Stimulated activated CD8-positive, alpha-beta memory T cell treated with anti-CD3 and anti-CD28 coated beads, Interleukin-12 subunit alpha, Interleukin-12 subunit beta, amount 100 ng/mL, for 1 hour (primary cell): ENCODE results near the gene PNMA6A.
"Not testable (repeated sequence)": the region's sequence is repeated elsewhere in the genome, so short reads cannot be mapped to it uniquely, and the experiment has no call there.

Experiments used
- DNase-seq: peaks from one replicate; pipeline ENCODE4 v3.0.0-alpha.2; 2020; ENCODE audit warnings: low read depth

Gene PNMA6A

DNA sequence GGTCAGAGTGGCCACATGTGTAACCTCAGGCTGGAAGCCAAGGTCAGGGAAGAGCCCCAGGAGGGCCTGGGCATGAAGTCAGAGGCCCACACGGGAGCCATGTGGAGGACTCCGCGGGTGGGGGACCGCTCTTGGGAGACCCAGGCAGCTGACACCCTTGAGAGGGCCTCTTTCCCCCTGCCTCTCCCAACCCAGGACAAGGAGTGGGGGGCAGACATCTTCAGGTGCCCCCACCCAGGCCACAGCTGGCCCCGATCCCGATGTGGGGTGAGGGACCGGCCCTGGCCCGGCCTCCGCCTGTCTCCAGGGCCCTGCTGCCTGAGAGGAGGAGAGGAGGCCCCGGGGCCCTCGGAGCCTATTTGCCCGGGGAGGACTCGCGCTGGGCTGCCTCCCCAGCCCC, 3.1 kb downstream of the PNMA6A start:
- no peak for DNase-seq

DNA sequence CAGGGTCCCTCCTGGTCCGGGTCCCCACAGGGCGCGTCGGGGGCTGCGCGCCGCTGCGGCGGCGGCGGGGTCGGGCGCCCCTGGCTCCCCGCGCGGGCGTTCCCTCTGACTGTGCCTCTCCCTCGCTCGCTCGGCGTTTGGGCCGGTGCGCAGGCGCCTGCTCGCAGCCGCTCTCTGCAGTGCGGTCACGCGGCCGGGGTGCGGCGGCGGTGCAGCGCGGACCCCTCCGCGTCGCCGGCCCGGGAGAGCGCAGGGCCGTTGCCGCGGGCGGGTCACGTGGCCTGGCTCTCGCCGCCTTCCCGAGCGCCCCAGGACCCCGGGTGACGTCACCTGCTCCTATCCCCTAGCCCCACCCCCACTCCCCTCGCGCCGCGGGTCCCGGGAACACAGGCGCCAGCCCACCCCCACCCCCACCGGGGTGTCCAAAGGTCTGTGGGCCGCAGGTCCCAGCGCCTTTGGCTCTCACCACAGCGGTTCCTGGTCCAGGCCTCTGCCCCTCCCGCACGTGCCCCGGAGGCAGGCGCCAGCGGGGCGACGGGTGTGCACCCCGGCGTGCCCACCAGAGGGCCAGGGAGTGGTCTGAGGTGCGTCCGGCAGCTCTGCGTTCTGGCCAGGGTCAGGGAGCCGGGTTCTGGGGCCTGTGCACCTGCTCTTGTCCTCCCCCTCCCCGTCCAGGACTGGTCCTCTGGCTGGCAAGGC, 5.3 kb downstream of the PNMA6A start:
- DNase-seq: not testable (repeated sequence)

DNA sequence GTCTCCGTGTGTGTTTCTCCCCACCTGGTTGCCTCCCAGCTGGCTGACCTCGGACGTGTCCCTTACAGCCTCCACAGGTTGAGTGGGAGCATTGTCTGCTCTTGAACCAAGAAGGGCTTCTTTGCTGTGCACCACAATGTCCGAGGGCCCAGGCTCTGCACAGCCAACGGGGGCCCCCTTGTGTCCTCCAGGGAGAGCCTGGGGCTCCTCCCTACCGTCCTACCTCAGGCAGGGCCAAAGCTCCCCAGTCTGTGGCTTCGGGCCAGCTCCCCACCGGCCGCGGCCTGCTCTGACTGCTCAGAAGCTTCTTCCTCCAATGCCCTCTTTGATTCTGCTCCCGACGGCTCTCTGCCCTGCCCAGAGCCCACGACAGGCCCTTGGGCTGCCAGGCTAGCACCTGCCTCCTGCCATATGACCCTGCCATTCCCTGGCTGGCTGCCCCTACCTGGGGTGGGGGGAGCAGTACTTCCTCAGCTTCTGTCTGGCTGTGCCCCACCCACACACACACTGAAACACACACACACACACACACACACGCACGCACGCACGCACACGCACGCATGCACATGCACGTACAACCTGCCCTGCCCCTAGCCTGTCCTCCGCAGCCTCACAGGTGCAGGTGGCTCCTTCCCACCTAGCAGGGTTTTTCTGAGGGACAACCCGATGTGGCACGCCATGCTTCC, 11.1 kb downstream of the PNMA6A start:
- DNase-seq: not testable (repeated sequence)

DNA sequence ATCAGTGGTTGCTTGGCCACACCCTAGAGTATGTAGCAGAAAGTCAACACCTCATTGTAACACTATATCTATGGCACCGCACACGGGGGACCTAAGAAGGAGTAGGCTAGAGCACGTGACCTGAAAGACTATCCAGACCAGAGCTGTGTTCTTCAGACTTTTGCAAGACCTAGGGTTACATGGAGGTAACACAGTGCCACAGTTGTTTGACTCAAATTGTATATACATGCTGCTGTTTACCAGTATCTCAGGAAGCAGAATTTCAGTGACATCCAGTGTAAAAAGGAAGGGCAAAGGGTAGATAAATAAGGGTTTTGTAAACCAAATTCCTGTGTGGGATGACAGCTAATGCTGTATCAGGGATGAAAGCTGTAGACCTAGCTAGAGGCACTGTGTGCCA, 30.2 kb downstream of the PNMA6A start:
- no peak for DNase-seq

DNA sequence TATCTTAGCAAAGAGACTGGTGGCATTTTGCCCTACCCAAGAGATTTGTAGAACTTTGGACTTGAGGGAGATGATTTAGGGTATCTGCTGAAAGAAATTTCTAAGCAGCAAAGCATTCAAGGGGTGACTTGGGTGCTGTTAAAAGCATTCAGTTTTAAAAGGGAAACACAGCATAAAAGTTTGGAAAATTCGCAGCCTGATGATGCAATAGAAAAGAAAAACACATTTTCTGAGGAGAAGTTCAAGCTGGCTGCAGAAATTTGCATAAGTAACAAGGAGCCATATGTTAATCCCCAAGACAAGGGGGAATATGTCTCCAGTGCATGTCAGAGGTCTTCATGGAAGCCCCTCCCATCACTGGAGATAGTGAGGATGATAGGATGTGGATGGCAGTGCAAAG, 32.7 kb downstream of the PNMA6A start:
- DNase-seq: not testable (repeated sequence)

DNA sequence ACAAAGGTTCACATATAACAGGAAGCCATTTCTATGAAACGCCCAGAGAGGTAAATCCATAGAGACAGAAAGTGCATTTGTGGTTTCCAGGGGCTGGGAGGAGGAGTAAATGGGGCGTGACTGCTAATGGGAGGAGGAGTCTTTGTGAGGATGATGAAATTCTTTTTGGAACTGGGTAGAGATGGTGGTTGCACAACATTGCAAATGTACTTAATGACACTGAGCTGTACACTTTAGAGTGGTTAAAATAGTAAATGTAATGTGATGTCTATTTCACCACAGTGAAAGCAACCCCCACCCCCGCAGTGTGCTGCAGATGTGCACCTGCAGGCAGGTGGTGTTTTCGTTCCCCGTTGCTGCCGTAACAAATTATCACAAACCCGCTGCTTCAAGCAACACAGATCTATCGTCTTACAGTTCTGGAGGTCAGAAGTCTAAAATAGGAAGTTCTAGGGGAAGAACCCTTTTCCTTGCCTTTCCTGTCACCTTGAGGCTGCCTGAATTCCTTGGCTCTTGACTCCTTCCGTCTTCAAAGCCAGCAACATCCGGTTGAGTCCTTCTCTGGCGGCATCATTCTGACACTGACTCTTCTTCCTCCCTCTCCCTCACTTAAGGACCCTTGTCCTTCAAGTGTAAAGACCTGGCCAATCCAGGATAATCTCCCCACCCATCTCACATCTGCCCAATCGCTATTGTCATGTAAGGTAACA, 34.0 kb downstream of the PNMA6A start:
- DNase-seq: not testable (repeated sequence)

DNA sequence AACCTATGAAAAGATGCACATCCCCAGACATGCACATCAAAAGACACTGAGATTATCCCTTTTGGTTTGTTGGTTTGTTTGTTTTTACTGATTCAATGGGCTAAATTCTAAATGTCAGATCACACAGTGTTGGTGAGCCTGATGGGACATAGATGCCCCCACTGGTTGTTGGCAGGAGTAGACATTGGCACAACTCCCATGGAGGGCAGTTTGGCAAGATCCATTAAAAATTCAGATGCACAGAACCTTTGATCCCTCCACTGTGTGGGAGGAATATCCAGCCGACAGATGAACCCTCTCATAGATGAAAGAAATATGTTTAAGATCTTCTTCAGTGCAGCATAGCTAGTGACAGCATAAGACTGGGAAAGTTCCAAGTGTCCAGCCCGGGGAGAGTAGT, 38.5 kb downstream of the PNMA6A start:
- DNase-seq: not testable (repeated sequence)

DNA sequence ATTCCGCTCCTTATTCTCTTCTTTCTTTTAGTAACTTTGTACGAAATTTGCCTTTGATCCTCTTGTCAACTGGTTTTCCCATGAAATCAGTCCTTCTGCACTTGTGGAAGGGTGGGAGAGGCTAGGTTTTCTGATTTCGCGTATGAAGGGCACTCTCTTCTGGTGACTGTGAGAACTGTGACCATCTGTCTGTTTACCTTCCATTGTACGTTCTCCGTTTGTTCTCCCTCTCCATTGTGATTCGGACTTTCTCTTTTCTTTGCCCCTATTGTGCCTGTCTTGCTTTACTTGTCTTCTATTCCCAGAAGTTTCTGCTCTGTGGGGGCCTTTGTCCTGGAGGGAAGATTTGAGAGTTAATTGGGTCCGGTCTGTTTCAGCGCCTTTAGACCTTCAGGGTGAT, 41.6 kb downstream of the PNMA6A start:
- DNase-seq: not testable (repeated sequence)

DNA sequence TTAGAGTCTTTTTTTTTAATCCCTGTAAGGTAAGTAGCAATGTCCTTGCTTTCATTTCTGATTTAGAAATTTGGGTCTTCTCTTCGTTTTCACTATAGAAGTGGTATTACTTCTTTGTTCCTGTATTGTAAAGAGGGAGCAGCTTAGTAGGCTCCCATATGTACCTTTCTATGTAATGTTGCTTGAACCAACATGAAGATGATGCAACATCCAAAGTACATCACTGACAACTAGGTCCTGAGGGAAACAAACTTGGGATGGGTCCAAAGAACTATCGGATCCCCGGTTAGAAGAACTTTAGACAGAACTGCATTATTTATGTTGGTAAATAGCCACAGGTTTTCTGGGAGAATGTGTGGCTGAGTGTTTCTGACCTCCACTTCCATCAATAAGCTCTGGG, 45.5 kb downstream of the PNMA6A start:
- not testable (repeated sequence) for DNase-seq

DNA sequence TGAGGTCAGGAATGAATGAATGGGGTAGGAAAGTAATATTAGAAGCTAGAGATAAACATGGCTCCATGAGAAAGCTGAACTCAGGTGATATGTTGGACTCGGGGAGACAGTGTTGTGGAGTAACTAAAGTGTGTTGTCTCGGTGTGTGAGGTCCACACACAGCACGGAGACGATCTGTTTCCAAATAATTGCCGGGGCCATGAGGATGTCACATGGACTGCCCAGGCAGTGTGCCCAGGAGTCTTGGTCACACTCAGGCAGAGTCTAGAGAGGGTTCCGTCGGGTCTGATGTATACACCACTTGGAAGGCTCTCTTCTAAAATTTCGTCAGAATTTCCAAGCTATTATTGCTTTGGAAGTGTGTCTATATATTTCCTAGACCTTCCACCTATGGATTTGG, 48.0 kb downstream of the PNMA6A start:
- not testable (repeated sequence) for DNase-seq

DNA sequence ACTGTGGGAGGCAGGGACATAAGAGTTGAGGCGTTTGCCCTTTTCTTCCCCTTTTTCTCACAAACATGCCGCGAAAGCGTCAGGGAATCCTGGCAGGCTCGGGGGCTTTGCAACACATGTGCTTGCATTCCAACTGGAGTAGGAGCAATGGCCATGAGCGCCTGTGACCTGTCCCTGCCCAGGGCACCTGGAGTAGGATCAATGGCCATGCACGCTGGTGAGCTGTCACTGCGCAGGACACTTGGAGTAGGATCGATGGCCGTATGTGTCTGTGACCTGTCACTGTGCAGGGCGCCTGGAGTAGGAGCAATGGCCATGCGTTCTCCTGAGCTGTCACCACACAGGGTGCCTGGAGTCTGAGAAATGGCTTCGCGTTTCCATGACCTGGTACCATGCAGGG, 51.2 kb downstream of the PNMA6A start:
- DNase-seq: not testable (repeated sequence)
